SU-DHL-6 (cell line): ENCODE results near the gene HUWE1.

Experiments
- CTCF ChIP-seq: fragments of 200-600 bp; sonication (generic); IDR thresholded peaks from one replicate; pipeline ENCODE4 v1.5.1; 2017; ENCODE audit warnings: antibody characterized with exemption, mild to moderate bottlenecking, low read length, moderate library complexity; ENCODE audit not compliant: insufficient read depth, poor library complexity, severe bottlenecking
- EZH2phosphoT487 ChIP-seq: fragments of 200-600 bp; sonication (generic), shearing (Covaris generic); conservative IDR thresholded peaks from 2 replicates; pipeline ENCODE4 v1.6.1; 2018; ENCODE audit warnings: mild to moderate bottlenecking, antibody characterized with exemption, low read length, moderate library complexity, mixed read lengths

GRCh38 chrX:53717205-53717604 lies 30.7 kb upstream of the HUWE1 start:
- TF ChIP-seq CTCF (no peak), EZH2phosphoT487 (no peak)
